Fibroblast of skin of right quadriceps (primary cell): ENCODE measurements around the gene URI1.
A peak's percentile ranks its signal among the peaks of the same experiment; 100 is the strongest.
"Not testable (repeated sequence)": the region's sequence is repeated elsewhere in the genome, so short reads cannot be mapped to it uniquely, and the experiment has no call there.

Source experiments
- DNase-seq: peaks from one replicate; pipeline ENCODE4 v3.0.0-alpha.2; 2013

The URI1 gene

GRCh38 chr19:29941828-29942403, at the start of gene URI1:
URI1 (plus strand) TSS chr19:29942239; CDS start chr19:29942548, 309 bp downstream.
- peak; percentile 83 for DNase-seq

- no peak for DNase-seq
These were observed 48.3 kb upstream of the URI1 start for GRCh38 chr19:29893606-29894284.

- no peak for DNase-seq
These were observed 45.2 kb upstream of the URI1 start for GRCh38 chr19:29896802-29897201.

- DNase-seq = no peak
These were observed 44.6 kb upstream of the URI1 start for GRCh38 chr19:29897466-29897865.

GRCh38 chr19:29904017-29904416, 38.0 kb upstream of the URI1 start:
- no peak for DNase-seq

GRCh38 chr19:29908963-29909944, 32.8 kb upstream of the URI1 start:
- DNase-seq = no peak

GRCh38 chr19:29914933-29915332, 27.1 kb upstream of the URI1 start:
- no peak for DNase-seq

GRCh38 chr19:29915832-29916231, 26.2 kb upstream of the URI1 start:
- DNase-seq = not testable (repeated sequence)

- no peak for DNase-seq
These were observed 24.1 kb upstream of the URI1 start for GRCh38 chr19:29917911-29918310.

- no peak for DNase-seq
These were observed 23.1 kb upstream of the URI1 start for GRCh38 chr19:29918891-29919290.

GRCh38 chr19:29922972-29923371, 19.1 kb upstream of the URI1 start:
- no peak for DNase-seq

GRCh38 chr19:29923653-29924052, 18.4 kb upstream of the URI1 start:
- peak; percentile 10 for DNase-seq

- DNase-seq = no peak
These were observed 16.0 kb upstream of the URI1 start for GRCh38 chr19:29926031-29926430.

- no peak for DNase-seq
These were observed 15.2 kb upstream of the URI1 start for GRCh38 chr19:29926801-29927200.

- no peak for DNase-seq
These were observed 14.0 kb upstream of the URI1 start for GRCh38 chr19:29927944-29928625.

GRCh38 chr19:29928831-29929230, 13.2 kb upstream of the URI1 start:
- DNase-seq = no peak

GRCh38 chr19:29934257-29934656, 7.8 kb upstream of the URI1 start:
- no peak for DNase-seq

- no peak for DNase-seq
These were observed 7.3 kb upstream of the URI1 start for GRCh38 chr19:29934781-29935180.

- no peak for DNase-seq
These were observed 5.6 kb upstream of the URI1 start for GRCh38 chr19:29936409-29936808.

GRCh38 chr19:29939628-29940027, 2.4 kb upstream of the URI1 start:
- DNase-seq = no peak

- DNase-seq = no peak
These were observed 961 bp upstream of the URI1 start for GRCh38 chr19:29940971-29941585.

GRCh38 chr19:29942404-29943261, 594 bp downstream of the URI1 start:
- no peak for DNase-seq
